NCI-H2107 treated with DMSO at 0.1 percent for 48 hours (cell line): ENCODE data around the gene DPPA4.
"Not testable (repeated sequence)": the region's sequence is repeated elsewhere in the genome, so short reads cannot be mapped to it uniquely, and the experiment has no call there.

ENCODE experiments used
- DNase-seq: peaks from one replicate; lab custom pipeline; 2025; ENCODE audit not compliant: unreplicated experiment; lab: John Stamatoyannopoulos, UW

Gene DPPA4, protein sequence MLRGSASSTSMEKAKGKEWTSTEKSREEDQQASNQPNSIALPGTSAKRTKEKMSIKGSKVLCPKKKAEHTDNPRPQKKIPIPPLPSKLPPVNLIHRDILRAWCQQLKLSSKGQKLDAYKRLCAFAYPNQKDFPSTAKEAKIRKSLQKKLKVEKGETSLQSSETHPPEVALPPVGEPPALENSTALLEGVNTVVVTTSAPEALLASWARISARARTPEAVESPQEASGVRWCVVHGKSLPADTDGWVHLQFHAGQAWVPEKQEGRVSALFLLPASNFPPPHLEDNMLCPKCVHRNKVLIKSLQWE

DNA sequence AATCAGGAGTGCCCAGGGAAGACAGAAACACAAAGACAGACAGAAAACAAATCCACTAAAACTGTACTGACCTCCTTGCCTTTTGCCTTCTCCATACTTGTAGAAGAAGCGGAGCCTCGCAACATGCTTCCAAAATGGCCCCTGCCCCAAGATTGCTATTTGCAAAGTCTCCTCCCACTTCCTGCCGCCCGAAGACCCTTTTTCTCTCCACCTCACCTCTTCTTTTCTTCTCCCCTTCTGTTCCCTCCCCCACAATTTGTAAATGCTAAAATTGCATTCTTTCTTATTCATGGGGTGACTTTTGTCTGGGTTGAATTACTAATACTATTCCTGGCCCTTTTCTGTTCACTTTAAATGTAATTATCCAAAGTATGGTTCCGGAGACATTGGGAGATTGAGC lies at the start of gene DPPA4:
Gene DPPA4, minus strand, starts transcription at position 154 of the 400 bp plus-strand sequence. Its CDS starts 29 bp downstream, at position 125.
- no peak for DNase-seq

DNA sequence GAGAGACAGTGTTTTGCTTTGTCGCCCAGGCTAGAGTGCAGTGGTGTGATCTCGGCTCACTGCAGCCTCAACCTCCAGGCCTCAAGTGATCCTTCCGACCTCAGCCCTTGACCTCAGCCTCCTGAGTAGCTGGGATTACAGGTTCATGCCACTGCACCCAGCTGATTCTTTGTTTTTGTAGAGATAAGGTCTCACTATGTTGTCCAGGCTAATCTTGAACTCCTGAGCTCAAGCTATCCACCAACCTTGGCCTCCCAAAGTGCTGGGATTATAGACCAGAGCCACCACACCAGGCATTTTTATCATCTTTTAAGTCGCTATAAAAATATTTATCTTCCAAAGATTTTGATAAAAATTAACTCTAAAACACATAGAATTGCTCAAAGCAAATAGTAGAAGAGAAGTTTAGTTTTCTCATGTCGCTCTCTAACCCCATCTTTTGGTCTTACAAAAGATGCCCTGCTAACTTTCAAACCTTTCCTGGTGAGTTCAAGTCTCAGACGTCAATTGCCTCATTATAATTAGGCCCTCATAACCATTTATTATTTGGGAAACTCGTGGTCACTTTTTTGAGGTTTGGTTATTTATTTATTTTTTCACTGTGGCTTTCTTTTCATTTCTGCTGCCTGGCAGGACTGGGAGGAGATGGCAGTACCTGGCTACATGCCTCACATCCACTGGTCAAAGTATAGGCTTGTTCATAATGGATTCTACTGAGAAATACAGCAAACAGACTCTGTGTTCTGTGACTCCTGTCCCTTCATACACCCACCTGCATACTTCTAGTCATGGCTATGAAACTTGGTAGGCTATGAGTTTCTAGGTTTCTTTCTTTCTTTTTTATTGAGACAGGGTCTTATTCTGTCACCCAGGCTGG lies 48.3 kb upstream of the DPPA4 start:
- no peak for DNase-seq

DNA sequence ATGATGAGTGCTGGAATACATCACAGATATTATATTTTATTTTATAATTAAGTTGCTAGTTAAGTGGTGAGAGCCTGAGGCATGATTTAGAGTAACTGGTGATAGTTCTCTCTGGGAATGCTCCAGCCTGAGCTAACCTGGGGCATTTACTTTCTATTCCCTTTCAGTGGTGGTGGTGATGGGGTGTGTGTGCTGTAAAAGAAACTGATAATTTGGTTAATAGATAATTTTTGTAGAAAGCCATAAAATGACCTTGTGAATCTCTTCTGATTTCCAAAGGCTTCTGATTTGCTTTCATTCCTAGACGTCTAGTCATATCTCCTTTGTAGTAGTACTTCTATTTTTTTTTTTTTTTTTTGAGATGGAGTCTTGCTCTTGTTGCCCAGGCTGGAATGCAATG lies 46.8 kb upstream of the DPPA4 start:
- no peak for DNase-seq

DNA sequence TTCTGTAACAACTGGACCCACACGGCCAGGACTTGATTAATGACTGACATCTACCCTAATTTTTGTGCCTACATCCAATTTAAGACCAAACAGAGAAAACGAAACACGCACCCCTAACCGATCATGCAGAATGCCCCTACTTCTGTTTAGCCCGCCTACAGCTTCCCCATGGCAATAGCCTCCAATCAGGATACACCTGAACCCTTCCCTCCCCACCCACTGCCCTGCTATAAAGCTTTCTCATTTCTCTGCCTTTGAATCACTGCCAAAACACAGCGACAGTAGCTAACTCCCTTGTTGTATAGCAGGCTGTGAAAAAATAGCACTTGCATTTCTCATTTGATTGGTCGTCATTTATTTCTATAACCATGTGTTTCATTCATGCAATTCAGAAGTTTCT lies 45.2 kb upstream of the DPPA4 start:
- DNase-seq: no peak

DNA sequence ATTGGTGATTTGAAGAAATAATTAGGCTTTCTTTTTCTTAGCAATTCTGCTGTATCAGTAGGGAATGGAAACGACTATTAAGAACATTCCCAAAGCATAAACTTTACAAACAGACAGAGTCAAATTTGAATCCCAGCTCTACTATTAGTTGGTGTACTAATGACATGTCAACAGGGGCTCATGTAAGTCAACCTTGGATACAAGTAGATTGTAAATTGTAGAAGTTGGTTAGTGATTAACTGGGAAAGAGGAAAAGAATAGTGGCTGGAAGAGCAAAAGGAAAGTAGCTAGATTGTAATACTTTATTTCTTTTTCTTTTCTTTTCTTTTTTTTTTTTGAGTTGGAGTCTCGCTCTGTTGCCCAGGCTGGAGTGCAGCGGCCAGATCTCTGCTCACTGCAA lies 38.6 kb upstream of the DPPA4 start:
- no peak for DNase-seq

DNA sequence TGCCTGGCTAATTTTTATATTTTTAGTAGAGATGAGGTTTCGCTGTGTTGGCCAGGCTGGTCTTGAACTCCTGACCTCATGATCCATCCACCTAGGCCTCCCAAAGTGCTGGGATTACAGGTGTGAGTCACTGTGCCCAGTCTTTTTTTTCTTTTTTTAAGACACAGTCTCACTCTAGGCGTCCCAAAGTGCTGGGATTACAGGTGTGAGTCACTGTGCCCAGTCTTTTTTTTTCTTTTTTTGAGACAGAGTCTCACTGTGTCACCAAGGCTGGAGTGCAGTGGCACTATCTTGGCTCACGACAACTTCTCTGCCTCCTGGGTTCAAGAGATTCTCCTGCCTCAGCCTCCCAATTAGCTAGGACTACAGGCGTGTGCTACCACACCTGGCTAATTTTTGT lies 37.1 kb upstream of the DPPA4 start:
- not testable (repeated sequence) for DNase-seq

DNA sequence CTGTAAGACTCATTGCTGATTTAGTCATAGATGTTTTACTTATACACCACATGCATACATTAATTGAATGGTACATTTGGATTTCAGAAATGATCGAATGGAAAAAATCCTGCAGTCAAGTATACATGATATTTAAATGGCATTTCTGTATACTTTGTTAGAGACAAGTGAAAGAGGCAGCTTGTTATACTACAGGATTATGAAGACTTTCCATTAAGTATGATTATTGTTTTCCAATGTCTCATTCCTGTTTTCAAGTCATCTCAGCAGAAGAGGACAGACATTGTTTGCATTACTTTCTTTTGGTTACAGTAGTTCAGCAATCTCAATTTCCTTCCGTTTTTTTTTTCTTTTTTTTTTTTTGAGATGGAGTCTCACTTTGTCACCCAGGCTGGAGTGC lies 36.6 kb upstream of the DPPA4 start:
- no peak for DNase-seq

DNA sequence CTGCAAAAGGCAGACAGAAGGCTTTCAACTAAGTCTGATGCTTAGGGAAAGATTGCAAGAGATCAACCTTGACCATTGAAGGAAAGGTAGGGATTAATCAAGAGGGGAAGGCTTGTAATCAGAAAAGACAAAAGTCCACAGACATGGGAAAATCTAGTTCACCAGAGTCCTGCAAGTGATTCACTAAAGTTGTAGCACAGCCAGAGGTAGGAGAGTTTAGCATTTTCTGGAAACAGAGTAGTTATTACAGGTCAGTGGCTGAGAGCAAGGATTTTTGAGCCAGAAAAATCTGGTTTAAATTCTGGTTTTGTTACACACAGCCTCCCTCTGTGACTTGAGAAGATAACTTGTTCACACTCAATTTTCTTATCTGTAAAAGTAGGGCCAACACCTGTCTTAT lies 35.3 kb upstream of the DPPA4 start:
- DNase-seq: no peak

DNA sequence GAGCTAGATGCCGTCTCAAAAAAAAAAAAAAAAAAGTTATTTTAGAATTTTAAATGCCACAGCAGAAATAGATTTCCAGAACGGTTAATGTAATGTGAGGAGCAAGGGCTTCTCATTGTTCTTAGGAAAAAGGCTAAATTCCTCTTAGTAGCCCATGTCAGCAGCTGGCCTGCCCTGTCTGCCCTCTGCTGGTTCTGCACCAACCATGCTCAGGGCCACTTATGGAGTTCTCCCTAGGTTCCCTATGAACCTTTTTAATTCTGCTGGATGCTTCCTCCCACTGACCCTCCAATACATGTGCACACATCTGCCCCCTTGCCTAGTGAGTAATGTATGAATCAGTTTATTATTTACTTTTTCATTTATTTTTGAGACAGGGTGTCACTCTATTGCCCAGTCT lies 32.2 kb upstream of the DPPA4 start:
- no peak for DNase-seq

DNA sequence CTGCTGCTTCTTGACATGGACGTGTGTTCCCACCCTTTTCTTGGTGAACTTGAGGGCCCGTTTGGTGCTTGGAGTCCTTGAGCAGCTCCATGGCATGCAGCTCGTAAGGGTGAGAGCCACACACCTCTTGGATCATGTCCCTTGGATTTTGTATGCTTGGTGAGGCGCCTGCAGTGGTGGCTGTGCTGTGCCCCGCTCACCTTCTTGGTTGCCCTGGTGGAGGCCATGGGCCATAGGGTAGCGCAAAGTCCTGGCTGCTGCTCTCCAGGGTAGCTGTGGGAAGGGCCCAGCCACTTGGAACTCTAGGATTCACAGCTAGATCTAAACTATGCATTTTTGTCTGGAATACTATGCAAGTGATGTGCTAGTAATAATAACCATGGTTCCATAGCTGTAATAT lies 26.7 kb upstream of the DPPA4 start:
- no peak for DNase-seq

DNA sequence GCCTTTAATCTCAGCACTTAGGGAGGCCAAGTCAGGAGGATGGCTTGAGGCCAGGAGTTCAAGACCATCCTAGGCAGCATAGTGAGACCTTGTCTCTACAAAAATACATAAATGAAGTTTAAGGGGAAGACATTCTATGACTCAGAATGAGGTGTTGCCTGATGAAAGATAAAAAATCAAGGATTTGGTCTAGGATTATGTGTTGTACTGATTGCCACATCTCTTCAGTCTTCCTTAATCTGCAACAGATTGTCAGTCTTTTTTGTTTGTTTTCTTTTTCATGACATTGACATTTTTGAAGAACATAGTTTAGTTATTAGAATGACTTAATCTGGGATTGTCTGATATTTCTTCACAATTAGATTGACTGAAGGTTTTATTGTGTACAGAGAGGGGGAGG lies 26.3 kb upstream of the DPPA4 start:
- DNase-seq: no peak

DNA sequence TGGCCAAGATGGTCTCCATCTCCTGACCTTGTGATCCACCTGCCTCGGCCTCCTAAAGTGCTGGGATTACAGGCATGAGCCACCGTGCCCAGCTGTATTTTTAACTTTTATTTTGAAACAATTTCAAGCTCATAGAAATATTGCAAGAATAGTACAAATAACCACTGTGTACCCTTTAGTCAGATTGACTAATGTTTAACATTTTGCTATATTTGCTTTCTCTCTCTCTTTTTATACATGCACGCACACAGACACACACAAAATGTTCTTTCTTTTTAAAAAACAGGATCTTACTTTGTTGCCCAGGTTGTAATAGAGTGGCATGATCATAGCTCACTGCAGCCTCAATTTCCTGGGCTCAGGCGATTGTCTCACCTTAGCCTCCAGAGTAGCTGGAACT lies 25.5 kb upstream of the DPPA4 start:
- no peak for DNase-seq

DNA sequence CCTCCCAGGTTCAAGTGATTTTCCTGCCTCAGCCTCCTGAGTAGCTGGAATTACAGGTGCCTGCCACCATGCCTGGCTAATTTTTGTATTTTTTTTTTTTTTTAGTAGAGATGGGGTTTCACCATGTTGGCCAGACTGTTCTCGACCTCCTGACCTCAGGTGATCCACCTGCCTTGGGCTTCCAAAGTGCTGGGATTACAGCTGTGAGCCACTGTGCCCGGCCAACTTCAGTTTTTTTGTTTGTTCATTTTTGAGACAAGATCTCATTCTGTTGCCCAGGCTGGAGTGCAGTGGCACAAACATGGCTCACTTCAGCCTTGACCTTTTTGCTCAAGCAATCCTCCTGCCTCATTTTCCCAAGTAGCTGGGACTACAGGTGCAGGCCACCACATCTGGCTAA lies 21.5 kb upstream of the DPPA4 start:
- not testable (repeated sequence) for DNase-seq

DNA sequence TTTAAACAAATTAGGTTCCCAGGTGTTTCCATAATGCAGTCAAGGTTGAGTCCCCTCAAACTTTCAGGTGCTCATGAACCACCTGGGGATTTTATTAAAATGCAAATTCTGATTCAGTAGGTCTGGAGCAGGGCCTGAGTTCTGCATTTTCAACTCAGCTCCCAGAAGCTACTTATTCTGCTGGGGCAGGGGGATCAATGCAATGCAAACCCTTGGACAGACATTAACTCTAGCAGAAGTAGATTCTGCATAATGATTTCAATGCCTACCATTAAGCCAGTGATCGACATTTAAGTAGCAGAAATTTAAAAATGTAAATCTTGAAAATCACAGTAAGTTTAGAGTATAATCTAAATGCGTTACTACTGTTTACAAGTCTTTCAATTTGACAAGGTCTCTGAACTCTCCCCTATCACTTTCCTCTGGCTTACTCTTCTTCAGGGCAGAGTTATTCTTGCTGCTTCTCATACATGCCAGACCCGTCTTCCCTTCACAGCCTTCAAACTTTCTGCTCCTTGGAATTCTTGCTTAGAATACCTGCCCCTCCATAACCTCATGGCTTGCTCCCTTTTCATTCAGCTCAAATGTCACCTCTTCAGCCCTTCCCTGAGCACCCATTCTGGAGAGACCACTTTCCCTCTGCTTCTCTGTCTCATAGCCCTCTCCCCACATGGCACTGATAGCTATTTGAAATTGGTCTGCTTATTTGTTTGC lies 19.3 kb upstream of the DPPA4 start:
- no peak for DNase-seq

DNA sequence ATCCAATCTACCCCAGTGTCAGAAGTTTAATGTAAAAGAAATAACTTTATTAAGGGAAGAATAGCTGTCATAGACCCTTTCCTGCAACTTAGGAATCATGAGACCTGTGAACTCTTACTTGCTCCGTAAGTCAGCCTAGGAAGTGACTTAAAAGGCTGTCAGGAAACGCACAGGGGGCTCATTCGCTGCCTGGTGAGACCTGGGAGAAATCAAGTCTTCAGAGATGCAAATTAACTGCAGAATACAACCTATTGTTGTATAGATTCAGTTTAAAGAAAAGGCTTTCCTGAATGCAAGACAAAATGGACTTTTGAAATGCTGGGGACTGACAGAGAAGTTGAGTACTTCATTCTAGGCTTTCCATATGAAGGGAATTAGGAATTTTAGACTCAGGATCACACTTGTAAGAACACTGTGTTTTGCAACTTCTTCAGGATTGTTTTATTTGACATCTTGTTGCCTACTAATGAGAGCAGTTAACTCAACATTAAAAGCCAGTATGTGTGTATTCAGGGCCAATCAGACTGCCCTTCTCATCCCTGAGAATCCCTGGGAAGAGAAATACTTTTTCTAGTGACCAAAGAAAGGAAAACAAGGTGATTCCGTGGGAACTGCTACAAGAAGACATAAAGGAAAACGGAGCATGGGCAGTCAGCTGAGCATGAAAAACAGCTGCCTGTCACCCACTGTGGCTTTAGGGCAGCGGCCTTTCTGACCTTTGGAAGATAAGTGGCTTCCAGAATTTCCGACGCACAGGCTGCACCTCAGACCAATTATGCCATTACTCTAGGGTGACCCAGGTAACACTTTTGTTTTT lies 18.5 kb upstream of the DPPA4 start:
- DNase-seq: no peak

DNA sequence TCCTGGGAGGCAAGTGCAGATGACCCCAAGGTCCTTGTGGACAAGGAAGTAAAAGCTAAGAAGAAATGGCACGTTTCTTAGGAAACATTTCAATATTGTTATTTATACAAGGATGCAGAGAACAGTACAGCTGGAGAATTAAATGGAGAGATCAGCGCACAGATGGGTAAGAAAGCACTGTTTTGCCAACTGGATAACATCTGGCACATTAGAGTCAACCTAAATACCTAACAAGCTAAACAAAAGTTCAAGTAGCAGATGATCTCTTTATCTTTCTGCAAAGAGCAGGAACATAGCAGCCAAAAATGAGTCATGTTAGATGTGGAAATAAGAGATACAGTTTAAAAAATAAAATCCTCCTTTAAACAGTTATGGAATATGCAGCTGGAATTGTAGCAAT lies 15.7 kb upstream of the DPPA4 start:
- DNase-seq: no peak

DNA sequence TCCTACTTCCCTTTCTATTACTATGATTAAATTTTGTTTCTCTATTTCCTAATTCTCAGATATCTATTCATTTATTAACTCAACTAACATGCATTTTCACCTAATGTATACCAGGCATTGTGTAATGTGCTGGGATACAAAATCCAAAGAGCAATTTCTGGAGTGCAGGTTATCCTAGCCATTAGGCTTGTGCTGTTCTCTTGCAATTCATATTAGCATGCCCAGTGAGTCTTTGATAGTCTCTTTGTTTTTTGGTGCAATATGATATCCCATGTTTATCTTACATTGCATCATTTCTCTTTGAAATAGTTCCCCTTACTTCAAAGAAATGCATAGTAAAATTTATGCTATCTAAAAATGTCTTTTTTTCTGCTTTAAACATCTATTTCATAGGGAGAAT lies 13.9 kb upstream of the DPPA4 start:
- DNase-seq: no peak

DNA sequence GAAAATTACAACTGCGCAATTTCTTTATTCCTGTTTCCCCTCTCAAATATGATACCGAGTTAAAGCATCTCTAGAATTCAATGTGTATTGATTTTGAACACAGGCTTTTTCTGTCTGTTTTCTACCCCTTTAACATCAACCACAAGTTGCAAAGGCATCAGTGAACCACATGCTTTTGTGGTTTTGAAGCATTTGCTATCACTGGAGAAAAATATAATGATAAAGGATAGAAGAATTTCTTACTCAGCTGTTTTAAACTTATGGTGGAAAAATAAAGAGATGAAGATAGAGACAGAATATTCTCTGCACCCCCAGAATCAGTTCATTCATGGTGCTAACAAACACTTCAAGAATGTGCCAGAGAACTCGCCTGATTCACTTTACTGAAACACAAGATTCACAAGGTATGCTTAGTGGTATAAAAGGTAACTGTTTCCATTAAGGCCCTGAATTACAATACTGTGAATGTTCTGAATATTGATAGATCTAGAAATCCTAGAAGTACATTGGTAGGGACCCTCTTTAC lies 9.5 kb upstream of the DPPA4 start:
- no peak for DNase-seq

DNA sequence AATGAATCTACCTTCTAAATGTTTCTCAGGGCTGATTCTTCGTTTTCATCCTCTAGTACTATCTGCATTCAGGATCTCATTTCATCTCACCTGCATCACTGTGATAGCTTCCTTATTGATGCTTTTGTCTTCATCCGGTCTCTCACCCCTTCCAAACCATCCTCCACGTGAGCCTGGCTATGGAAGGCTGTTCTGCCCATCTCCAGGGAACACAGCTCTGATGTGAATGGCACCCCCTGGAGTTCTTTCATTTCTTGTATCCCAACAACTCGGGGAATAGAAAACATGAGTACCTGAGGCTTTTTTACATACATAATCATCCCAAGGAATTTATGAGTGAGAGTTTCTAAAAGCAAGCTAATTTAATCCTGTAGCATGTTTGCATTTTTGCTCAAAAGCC lies 8.8 kb upstream of the DPPA4 start:
- DNase-seq: no peak

DNA sequence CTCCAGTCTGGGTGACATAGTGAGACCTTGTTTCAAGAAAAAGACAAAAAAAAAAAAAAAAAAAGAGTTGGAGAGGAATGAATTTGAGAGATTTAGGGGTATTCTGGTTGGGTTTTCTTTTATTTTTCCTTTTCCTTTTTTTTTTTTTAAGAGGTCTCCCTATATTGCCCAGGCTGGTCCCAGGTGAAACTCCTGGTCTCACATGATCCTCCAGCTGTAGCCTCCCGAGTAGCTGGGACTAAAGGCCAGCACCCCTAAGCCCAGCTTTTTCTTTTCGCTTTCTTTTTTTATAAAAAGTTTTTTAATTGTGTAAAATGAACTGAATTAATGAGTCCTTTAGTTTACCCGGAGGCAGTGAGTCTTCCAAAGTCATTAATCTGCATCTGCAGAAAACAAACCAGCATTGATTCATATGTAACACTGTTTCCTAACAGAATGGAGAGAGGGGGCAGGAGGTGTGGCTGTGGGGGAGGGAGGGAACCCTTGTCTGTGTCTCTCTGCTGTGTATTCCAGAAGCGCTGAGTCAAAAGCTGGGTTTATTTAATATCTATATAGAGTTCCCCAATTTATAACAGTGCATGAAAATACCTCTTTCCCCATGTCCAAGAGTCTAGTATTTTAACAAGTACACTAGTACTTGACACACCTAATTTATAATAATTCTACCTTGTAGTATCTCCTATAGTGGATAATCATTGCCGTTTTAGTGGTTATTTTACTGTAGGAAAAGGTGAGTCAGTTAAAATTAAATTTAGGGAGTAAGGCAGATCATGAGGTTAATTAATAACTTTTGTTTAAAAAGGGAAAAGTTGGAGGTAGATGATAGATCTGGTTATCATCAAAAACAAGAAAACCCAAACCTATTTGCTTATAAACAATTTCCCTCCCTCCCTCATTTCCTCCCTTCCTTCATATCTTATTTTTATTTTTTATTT lies 2.6 kb upstream of the DPPA4 start:
- no peak for DNase-seq
